GM19324 (cell line): ENCODE data around the gene TXNRD3.

Source experiments
- ATAC-seq: cut with Tn5 transposase; IDR thresholded peaks from one replicate; pipeline ENCODE4 v1.9.1; 2021; ENCODE audit warnings: mild to moderate bottlenecking, moderate library complexity; ENCODE audit not compliant: unreplicated experiment, low FRiP score

The TXNRD3 gene

DNA sequence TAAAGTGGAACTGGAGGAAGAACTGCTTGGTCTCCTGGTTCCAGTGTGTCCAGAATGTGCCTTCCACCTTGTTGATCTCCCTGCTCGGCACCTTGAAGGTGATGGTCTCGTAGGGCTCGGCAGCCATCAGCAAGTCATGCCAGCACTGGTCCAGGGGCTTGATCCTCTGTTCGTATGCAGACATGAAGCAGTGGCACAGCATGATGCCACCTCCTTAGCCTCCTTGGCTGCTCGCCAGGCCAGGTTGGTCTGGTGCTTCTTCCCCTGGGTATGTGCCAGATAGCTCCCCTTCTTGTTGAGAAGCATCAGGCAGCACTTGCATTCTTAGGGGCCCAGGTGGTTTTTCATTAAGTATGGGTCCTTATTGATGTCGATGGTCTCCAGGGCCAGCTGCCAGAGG lies 17.8 kb upstream of the TXNRD3 start:
- no peak for ATAC-seq

DNA sequence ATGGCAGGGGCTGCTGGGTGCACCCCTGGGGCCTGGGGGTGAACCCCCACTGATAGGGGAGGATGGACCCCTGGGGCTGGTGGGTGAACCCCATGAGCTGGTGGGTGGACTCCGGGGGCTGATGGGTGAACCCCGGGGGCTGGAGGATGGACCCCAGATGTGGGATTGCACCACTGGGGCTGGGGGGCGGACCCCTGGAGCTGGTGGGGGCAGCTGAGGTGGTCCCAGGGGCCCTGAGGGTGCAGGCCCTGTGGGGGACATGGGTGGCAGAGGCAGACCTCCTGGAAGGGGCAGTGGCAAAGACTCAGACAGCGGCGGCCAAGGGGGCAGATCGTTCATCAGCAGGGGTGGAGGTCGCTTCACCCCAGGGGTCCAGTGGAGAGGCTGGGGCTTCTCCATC lies 17.4 kb upstream of the TXNRD3 start:
- no peak for ATAC-seq

- no peak for ATAC-seq
These were observed 16.6 kb upstream of the TXNRD3 start for GRCh38 chr3:126671521-126671920.

- ATAC-seq, result no peak
These were observed 13.8 kb upstream of the TXNRD3 start for GRCh38 chr3:126668450-126669401.

DNA sequence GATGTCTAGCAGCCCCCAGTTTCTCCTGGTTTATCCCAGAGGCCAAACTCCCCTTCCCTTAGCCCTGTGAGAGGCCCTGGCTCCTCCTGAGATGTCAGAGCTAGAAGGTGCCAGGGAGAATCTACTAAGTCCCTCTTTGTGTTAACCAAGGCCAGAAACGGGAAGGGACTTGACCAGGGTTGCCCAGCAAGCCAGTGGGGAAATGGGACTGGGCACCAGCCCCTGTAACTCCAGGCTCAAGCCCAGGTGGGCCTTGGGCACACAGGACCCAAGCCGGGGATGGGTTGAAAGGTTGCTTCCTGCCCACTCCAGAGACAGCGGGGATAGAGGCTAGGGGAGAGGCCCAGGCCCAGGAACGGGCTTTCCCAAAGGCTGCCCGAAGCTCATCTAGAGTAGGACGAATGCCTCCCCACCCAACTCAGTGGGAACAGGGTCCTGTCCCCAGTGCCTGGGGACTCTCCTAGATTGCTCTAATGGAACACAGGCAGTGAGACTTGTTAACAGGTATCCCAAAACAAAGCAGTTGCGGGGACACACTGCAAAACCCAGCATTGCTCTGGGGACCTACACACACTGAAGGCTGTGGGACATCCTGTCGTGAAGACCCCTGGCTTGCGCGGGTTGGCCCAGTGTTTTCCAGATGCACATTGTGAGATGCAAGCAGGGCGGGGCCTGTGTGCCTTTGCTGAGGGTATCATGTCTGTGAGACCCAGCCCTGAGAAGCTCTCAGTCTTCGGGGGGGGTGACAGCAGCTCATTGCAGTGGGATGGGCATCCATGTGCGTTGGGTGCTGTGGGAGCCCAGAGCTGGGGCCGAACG lies 12.9 kb upstream of the TXNRD3 start:
- ATAC-seq, result no peak

- ATAC-seq, result no peak
These were observed 12.0 kb upstream of the TXNRD3 start for GRCh38 chr3:126666658-126667528.

GRCh38 chr3:126665959-126666657 lies 11.2 kb upstream of the TXNRD3 start:
- ATAC-seq, result no peak

DNA sequence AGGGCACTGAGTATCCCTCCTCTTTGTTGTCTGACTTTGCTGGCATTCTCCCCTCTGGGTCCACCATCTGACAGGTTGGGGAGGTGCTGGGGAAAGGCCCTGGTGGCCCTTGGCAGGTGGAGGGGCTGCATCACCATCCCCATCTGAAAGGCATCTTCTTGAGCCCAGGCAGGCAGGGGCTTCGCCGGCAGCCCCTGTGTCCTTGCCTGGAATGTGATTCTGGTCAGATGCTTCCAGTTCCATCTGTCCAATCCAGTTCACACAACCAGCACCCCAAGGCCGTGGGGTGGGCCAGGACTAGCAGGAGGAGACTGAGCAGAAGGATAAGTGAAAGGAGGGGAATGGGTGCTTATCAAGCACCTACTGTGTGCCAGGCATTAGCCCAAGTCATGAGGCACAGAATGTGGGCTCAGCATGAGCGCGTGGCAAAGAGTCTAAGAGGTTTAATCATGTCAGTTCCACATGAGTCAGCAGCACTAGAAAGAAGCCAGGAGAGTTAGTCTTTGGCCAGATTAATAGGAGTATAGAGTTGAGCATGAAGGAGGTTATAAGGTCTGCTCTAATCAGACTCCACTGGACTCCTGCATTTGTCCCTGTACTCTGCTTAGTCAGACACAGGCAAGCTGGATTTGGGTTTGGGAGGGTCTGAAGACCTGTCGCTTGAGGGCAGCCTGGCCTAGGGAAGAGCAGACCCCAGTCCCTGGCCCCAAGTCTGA lies 10.5 kb upstream of the TXNRD3 start:
- no peak for ATAC-seq

- ATAC-seq, result no peak
These were observed 9.8 kb upstream of the TXNRD3 start for GRCh38 chr3:126664591-126665214.

DNA sequence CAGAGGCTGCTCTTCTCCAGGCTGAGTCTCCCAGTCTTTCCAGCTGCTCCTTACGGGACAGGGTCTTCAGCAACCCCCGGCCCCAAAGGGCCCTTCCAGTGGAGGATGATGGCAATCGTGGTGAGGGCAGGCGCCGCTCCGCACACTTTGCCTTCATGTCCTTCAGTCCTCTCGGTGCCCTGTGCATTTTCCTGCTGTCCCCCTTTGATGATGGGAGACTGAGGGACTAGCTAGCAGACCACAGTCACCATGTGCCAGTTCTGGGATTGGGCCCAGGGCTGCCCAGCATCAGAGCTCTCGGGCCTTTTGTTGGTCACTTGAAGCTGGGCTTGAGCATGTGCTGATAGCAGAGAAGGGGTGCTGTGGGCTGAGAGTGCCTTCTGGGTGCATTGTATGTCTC lies 8.8 kb upstream of the TXNRD3 start:
- no peak for ATAC-seq

DNA sequence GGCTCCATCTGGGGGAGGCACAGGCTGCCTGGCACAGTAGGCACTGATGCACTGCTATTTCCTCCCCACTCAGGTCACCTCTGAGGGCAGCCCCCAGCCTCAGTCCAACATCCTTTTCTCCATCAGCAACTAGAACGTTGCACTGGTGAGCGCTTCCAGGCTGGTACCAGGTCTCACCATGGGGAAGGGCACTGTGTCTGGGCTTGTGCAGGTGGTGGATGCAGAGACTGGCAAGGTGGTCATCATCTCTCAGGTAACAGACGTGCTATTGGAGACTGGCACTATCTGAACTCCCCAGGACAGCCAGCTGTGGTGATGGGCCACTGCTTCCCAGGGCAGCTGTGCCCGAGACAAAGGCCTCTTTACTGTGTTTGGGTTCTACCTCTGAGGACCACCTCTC lies 8.3 kb upstream of the TXNRD3 start:
- no peak for ATAC-seq

GRCh38 chr3:126661532-126662364 lies 6.8 kb upstream of the TXNRD3 start:
- ATAC-seq, result no peak

DNA sequence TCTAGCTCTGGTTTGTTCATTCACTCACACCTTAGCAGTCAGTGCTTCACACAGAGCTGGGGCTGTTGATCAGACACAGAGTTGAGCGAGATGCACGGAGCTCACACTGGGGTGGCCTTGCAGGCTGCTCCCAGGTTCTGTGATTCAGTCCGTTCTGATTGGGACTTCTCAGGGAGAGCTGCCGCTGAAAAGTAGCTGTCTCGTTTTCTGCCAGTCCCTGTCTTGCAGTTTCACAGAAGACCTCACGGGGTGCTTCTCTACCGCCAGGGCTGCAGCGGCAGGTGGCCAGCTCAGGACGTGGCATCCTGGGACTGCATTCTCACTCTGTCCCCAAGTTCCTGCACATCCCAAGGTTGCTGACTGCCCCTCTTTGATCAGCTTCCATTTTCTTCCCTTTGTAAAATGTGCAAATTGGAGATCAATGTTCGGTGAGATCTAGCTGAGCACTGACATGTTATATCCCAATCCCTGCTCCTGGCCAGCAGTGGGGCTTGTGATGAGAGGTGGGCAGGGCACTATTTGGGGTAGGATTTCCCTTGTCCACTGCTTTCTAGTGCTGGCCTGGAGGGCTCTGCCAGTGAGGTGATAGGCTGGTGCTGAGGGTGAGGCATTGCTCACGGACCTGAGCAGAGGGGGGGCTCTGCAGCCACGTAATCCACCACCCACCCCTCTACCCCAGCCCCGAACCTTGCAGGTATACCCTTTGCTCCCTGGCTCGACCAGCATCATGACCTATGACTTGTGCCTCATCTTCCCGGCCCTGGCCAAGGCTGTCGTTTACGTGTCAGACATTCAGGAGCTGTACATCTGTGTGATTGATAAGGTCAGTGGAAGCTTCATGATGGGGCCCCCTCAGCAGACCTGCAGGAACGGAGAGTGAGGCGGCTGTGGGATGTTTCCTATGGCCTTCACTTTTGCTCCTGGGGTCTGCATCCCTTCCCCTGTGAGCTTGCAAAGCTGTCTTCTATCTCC lies 5.3 kb upstream of the TXNRD3 start:
- no peak for ATAC-seq

DNA sequence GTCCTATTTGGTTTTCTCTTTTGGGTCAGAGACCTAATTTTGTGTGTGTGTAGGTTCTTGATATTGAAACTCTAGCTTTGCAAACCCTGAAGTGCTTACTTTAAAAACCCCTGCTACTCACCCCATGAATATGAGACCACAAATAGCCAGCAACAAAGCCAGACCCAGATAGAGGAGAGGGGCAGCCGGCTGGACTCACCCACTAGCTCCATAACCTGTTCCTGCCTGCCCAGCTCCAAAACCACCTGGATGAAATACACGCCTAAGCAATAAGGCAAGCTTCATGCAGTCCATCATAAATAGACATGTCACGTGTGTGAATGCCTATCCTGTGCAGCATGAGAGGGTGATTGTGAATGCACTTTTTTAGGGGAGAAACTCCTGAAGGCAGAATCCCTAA lies 3.7 kb upstream of the TXNRD3 start:
- no peak for ATAC-seq

DNA sequence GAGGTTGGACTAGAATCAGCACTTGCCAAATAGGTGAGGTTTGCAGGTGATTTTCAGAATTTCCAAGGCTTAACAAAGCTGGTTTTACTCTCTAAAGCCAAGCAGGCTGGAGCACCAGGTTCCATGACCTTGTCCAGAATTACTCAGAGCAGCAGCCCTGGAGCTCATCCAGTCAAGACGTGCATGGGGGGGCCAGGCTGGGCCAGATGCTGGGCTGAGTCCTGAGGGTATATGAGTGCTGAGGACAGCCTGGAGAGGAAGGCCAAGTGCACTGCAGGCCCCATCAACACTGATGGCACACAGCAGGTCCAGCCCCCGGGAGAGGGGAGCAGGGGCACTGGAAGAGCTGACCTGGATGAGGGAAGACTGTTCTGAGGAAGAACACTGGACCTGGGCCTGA lies 3.0 kb upstream of the TXNRD3 start:
- ATAC-seq, result no peak

GRCh38 chr3:126656371-126657134 lies 1.6 kb upstream of the TXNRD3 start:
- no peak for ATAC-seq
